Transverse colon (tissue), 4 donors: Measurements from ENCODE around the gene BABAM1. TPM values are rescaled to one million over a fixed set of nuclear protein-coding genes. Genes with fewer than 3 reads are reported as not detected.
A peak's percentile ranks its signal among the peaks of the same experiment; 100 is the strongest.

Experiments used
- DNase-seq: peaks from one replicate; pipeline ENCODE4 v3.0.0-alpha.2; 2019
- H3K27ac ChIP-seq, 4 donors: fragments of 200-600 bp; sonication (generic); 2 replicates each; pipeline ENCODE4 v1.5.1; 2016 to 2018; ENCODE audit warnings: inconsistent platforms in 4 of 4
- H3K27me3 ChIP-seq: fragments of 200-600 bp; sonication (generic); 2 replicates; pipeline ENCODE4 v1.5.1; 2017; ENCODE audit warnings: inconsistent platforms
- H3K36me3 ChIP-seq, 4 donors: fragments of 200-600 bp; sonication (generic); 2 replicates each; pipeline ENCODE4 v1.5.1; 2017 to 2019; ENCODE audit warnings: inconsistent platforms in 4 of 4
- H3K4me1 ChIP-seq, 4 donors: fragments of 200-600 bp; sonication (generic); 2 replicates each; pipeline ENCODE4 v1.5.1; 2017 to 2020; ENCODE audit warnings: inconsistent platforms in 4 of 4
- H3K4me3 ChIP-seq, 4 donors: fragments of 200-600 bp; sonication (generic); 1 replicate in 1 of 4; 2 replicates in 3 of 4; pipeline versions ENCODE4 v1.5.1 to v1.6.1; 2017 to 2019; ENCODE audit warnings: inconsistent platforms in 4 of 4
- H3K9me3 ChIP-seq, 2 donors: fragments of 200-600 bp; sonication (generic); 2 replicates each; pipeline ENCODE4 v1.5.1; 2017 to 2019; ENCODE audit warnings: inconsistent platforms in 2 of 2
- EP300 ChIP-seq: sonication (generic); formaldehyde crosslinking; IDR thresholded peaks from one replicate; pipeline ENCODE4 v1.6.1; 2017; ENCODE audit warnings: antibody characterized with exemption, low read depth
- POLR2A ChIP-seq: fragments of 450-650 bp; IDR thresholded peaks from one replicate; pipeline ENCODE4 v1.6.1; 2016; ENCODE audit warnings: antibody characterized with exemption, mild to moderate bottlenecking, moderate library complexity
- POLR2AphosphoS5 ChIP-seq, 3 donors: sonication (generic); formaldehyde crosslinking; IDR thresholded peaks; one replicate each; pipeline ENCODE4 v1.6.1; 2016; ENCODE audit warnings: antibody characterized with exemption in 3 of 3
- WGBS, 2 donors: methylation state at CpG; one replicate each; pipeline ENCODE4 v1.1.5; 2018; ENCODE audit warnings: low coverage in 1 of 2; 5-methylcytosine and 5-hydroxymethylcytosine counted together
- in situ Hi-C, 4 donors: fragments of 200-750 bp; cut with MboI; loops; one replicate each; pipeline versions ENCODE4 v1.15.0 to v1.15.1; 2017; ENCODE audit warnings: low sequenced_read_pairs in 3 of 4, low pct_ligation_motif_present in 1 of 4, low pct_unique_long_range_greater_than_20kb in 1 of 4
- intact Hi-C: fragments of 100-400 bp; cut with DNase I; formaldehyde crosslinking; loops from one replicate; pipeline ENCODE4 v1.15.1; 2023; ENCODE audit warnings: low total_unique reads
- total RNA-seq, 4 donors: library from RNA; depleted of rRNA; stranded (reverse); fragments of >200 nt; gene quantifications; one replicate each; pipeline ENCODE4 v1.1.0, GENCODE V29; 2016
- TF ChIP-seq, protein P1 (sequence below), 5 experiments: fragments of 200-600 bp in 3 of 5; fragments of 450-650 bp in 2 of 5; sonication (generic) in 3 of 5; IDR thresholded peaks; 1 replicate in 2 of 5; 2 replicates in 3 of 5; pipeline ENCODE4 v1.5.1; 2016 to 2017; ENCODE audit warnings: antibody characterized with exemption in 5 of 5, inconsistent platforms in 3 of 5, mild to moderate bottlenecking in 2 of 5, moderate library complexity in 1 of 5

BABAM1 gene
- total RNA-seq, 4 donors from 2014 or later = 56.2 to 364 (median 80.2) TPM

DNA sequence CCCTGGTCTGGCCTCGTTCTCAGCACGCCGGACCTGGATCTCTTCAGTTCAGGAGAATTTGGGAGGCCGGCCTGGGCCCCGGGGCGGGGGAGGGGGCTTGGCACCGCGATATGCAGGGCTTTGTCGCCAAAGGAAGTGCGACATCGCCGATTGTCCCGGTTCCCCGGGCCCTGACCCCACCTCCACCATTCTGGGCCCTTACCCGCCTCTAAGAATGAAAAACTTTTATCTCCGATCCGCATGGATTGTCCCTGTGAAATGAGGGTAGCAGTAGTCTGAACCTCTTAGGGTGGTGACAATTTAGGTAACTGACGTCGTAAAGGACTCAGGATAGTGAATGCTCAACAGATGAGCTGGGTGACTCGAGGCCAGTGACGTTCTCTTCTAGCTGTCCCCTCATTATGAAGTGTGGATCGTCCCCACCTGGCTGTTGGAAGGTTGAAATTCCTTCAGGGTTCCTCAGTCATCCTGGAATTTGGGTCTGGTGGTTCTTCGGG, 42.8 kb downstream of the BABAM1 start:
- Histone ChIP-seq H3K36me3 (peaks cover 0 to 12% (median 5%) of the 10 kb centered on the region in 4 donors), H3K4me3 (peak overlapping the region; percentile 62 to 92 (median 80)), H3K27me3 (no peaks in the 10 kb centered on the region), H3K4me1 (peaks cover 21 to 51% (median 34%) of the 10 kb centered on the region in 4 donors), H3K27ac (peak overlapping the region; percentile 80 to 87 (median 85)), H3K9me3 (no peaks in the 10 kb centered on the region)
- TF ChIP-seq, protein P1, sequence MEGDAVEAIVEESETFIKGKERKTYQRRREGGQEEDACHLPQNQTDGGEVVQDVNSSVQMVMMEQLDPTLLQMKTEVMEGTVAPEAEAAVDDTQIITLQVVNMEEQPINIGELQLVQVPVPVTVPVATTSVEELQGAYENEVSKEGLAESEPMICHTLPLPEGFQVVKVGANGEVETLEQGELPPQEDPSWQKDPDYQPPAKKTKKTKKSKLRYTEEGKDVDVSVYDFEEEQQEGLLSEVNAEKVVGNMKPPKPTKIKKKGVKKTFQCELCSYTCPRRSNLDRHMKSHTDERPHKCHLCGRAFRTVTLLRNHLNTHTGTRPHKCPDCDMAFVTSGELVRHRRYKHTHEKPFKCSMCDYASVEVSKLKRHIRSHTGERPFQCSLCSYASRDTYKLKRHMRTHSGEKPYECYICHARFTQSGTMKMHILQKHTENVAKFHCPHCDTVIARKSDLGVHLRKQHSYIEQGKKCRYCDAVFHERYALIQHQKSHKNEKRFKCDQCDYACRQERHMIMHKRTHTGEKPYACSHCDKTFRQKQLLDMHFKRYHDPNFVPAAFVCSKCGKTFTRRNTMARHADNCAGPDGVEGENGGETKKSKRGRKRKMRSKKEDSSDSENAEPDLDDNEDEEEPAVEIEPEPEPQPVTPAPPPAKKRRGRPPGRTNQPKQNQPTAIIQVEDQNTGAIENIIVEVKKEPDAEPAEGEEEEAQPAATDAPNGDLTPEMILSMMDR (IDR thresholded peaks at IDR 0.05) = no peak
- no peak for TF ChIP-seq POLR2AphosphoS5 (IDR thresholded peaks at IDR 0.05)
- no peak for TF ChIP-seq EP300
- no peak for TF ChIP-seq POLR2A
- in situ Hi-C loops = no loop called here
- DNase-seq = no peak
- intact Hi-C loops = no loop called here
- 0 to 8% methylated on average over 8 to 23 of the region's 23 CpGs for WGBS, 2 donors

DNA sequence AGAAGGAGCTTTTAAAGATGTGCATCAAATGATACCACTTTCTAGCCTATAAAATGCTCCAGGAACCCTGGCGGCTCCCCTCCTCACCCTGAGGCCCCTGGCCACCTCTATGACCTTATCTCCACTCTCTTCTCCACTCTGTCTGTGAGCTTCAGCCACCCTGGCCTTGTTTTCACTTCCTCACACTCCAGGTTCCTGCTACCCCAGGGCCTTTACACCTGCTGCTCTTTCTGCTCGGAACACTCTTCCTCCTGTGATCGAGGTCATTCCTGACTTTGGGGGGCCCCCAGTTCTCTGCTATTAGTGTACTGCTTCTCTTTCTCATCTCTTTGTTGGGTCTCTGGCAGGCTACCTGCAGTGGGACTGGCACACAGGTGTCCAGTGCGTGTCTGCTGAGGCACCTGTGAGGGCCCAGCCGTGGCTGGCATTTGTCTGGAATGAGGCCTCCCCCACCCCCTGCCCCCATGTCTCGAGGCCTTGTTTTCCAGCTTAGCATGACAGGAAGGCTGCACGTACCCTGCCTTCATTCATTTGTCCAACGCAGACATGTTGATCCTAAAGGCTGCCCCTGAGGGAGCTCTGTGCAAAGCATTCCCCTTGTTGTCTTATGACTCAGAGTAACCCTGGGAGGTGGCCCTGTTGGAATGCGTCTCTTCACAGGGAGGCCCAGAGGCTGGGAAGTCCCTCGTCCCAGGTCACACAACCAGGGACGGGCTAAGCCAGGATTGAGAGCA, 44.4 kb downstream of the BABAM1 start:
- Histone ChIP-seq H3K4me1 (peaks cover 17 to 43% (median 26%) of the 10 kb centered on the region in 4 donors), H3K27me3 (no peaks in the 10 kb centered on the region), H3K9me3 (no peaks in the 10 kb centered on the region), H3K4me3 (no peak overlapping the region), H3K27ac (no peak overlapping the region), H3K36me3 (peaks cover 0 to 20% (median 9%) of the 10 kb centered on the region in 4 donors)
- WGBS, 2 donors = 69% methylated on average over 9 of the region's 11 CpGs; no CpG with 5 or more reads in 1 of the 2 donors
- DNase-seq = no peak
- in situ Hi-C loops = no loop called here
- intact Hi-C loops = no loop called here
- TF ChIP-seq EP300 (no peak), POLR2AphosphoS5 (IDR thresholded peaks at IDR 0.05) (no peak), POLR2A (no peak)
- TF ChIP-seq, protein P1 (IDR thresholded peaks at IDR 0.05) = no peak

DNA sequence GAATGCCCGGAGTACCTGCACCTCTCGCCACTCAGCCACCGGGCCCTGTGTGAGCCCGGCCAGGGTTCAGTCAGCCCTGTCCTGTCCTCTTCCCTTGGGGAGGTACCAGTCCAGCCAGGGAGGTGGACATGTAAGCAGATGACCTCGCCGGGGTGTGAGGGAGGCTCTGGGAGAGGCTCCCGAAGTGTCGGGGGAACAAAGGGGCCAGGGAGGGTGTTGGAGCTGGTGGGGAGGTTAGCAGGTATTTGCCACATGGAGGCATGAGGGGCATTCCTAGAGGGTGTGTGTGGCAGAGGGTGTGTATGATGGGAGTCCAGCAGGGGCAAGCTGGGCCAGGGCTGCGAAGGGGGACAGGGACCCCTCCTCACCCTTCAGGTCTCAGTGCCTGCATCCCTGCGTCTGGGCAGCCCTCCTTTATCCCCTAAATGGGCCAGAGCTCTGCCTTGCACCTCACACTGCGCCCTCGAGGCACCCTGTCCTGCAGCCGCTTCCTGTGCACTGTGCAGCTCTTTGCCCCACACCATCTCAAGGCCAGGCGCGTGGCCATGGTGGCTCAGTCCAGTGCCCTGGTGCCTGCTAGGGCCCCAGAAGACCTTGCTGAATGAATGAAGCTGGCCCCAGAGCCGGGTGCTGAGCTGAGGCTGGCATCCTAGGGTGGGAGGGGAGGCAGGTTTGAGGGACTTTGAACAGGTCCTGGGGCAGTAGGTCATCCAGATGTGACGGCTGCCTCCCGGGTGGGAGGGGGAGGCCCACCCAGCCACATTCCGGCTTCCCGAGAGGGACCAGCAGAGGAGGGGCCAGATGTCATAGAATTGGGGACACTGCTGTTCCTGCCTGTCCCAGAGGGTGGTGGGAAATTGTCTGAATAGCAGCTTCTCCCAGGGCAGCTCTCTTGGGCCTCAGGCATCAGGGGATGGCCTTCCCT, 45.2 kb downstream of the BABAM1 start:
- H3K9me3 ChIP-seq = no peaks in the 10 kb centered on the region
- H3K4me3 ChIP-seq = no peak overlapping the region
- TF ChIP-seq POLR2A = no peak
- in situ Hi-C loops = no loop called here
- no peaks in the 10 kb centered on the region for H3K27me3 ChIP-seq
- H3K27ac ChIP-seq = no peak overlapping the region
- peaks cover 11 to 40% (median 22%) of the 10 kb centered on the region in 4 donors for H3K4me1 ChIP-seq
- no peak for DNase-seq
- intact Hi-C loops = no loop called here
- WGBS, 2 donors = 84 to 90% methylated on average over 2 to 14 of the region's 20 CpGs
- peaks cover 0 to 20% (median 9%) of the 10 kb centered on the region in 4 donors for H3K36me3 ChIP-seq

DNA sequence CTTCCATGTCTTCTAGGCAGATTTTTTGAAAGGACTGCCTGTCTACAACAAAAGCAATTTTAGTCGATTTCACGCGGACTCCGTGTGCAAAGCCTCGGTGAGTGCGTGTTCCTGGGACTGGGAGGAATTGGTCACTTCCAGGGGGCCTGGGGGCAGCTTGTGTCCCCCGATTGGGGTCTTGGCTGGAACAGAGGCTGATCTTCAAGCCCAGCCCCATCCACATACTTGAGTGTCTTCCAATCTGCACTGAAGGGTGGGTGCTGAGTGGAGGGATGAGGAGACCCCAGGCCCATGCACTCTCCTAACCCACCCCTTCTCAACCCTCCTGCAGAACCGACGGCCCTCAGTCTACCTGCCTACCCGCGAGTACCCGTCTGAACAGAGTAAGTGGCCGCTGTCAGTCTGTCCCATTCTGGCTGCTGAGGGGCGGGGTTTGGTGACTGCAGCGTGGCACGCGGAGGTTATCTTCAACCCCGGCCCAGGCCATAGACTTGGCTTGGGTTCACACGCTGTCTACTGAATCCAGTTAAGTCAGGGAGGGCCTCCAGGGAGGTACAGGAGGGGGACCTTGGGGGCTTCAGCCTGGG, 46.9 kb downstream of the BABAM1 start:
- H3K27ac ChIP-seq = no peak overlapping the region
- in situ Hi-C loops = no loop called here
- 92% methylated on average over 18 of the region's 19 CpGs; no CpG with 5 or more reads in 1 of the 2 donors for WGBS, 2 donors
- TF ChIP-seq EP300 = no peak
- TF ChIP-seq POLR2A = no peak
- TF ChIP-seq POLR2AphosphoS5 (IDR thresholded peaks at IDR 0.05) = no peak
- TF ChIP-seq, protein P1 (IDR thresholded peaks at IDR 0.05) = no peak
- no peaks in the 10 kb centered on the region for H3K27me3 ChIP-seq
- DNase-seq = no peak
- H3K4me3 ChIP-seq = no peak overlapping the region
- peaks cover 11 to 35% (median 22%) of the 10 kb centered on the region in 4 donors for H3K4me1 ChIP-seq
- intact Hi-C loops = no loop called here
- no peaks in the 10 kb centered on the region for H3K9me3 ChIP-seq
- peaks cover 0 to 21% (median 10%) of the 10 kb centered on the region in 4 donors for H3K36me3 ChIP-seq
